ENCODE data around the gene GPA33. TPM values are rescaled to one million over a fixed set of nuclear protein-coding genes. Genes with fewer than 3 reads are reported as not detected.

Gene GPA33
- total and polyA plus RNA-seq, 12 donors: 0.15 to 5.8 (median 1.1) TPM; not detected in 1

GRCh38 chr1:167088746-167089417, 1.3 kb downstream of the GPA33 start:
- ATAC-seq (no peak), DNase-seq (no peak)
- Histone ChIP-seq H3K27ac (no peak overlapping the region), H3K36me3 (no peaks in the 10 kb centered on the region), H3K4me1 (peaks cover 0 to 46% (median 8%) of the 10 kb centered on the region in 9 donors), H3K27me3 (no peaks in the 10 kb centered on the region), H3K9me3 (no peaks in the 10 kb centered on the region), H3K4me3 (no peak overlapping the region)
- TF ChIP-seq CTCF (IDR thresholded peaks at IDR 0.05): no peak
- 70 to 71% methylated on average over 6 of the region's 6 CpGs for WGBS, 2 donors
- intact Hi-C loops (cut with DNase I): loop anchor here in 1 of 10 donors (5.0 kb wide), 1 partner anchor 33 kb away; no protein-coding TSS in a partner anchor

- H3K27me3 ChIP-seq: peaks cover 0 to 3% (median 0%) of the 10 kb centered on the region in 7 donors
- H3K36me3 ChIP-seq: no peaks in the 10 kb centered on the region
- ATAC-seq (no peak), DNase-seq (no peak)
- TF ChIP-seq CTCF (IDR thresholded peaks at IDR 0.05): no peak
- WGBS, 2 donors: 49 to 75% methylated on average over 3 of the region's 3 CpGs
- H3K27ac ChIP-seq: no peak overlapping the region
- H3K4me1 ChIP-seq: peaks cover 0 to 51% (median 14%) of the 10 kb centered on the region in 9 donors
- intact Hi-C loops (cut with DNase I): loop anchor here in 1 of 10 donors (5.0 kb wide), 1 partner anchor 36 kb away; no protein-coding TSS in a partner anchor
- no peak overlapping the region for H3K4me3 ChIP-seq
- no peaks in the 10 kb centered on the region for H3K9me3 ChIP-seq
These were observed 3.4 kb downstream of the GPA33 start for GRCh38 chr1:167086768-167087167.

GRCh38 chr1:167086033-167086432, 4.1 kb downstream of the GPA33 start:
- no peak for TF ChIP-seq CTCF (IDR thresholded peaks at IDR 0.05)
- ATAC-seq (no peak), DNase-seq (no peak)
- Histone ChIP-seq H3K27ac (no peak overlapping the region), H3K4me1 (peaks cover 0 to 46% (median 14%) of the 10 kb centered on the region in 9 donors), H3K36me3 (no peaks in the 10 kb centered on the region), H3K4me3 (no peak overlapping the region), H3K27me3 (peaks cover 0 to 3% (median 0%) of the 10 kb centered on the region in 7 donors), H3K9me3 (no peaks in the 10 kb centered on the region)
- WGBS, 2 donors: 78 to 81% methylated on average over 7 of the region's 7 CpGs
- intact Hi-C loops (cut with DNase I): loop anchor here in 1 of 10 donors (5.0 kb wide), 1 partner anchor 36 kb away; no protein-coding TSS in a partner anchor

- peak overlapping the region in 2 of 10 donors; percentile 65 to 70 for H3K27ac ChIP-seq
- peaks cover 0 to 46% (median 14%) of the 10 kb centered on the region in 9 donors for H3K4me1 ChIP-seq
- peaks cover 0 to 4% (median 0%) of the 10 kb centered on the region in 7 donors for H3K27me3 ChIP-seq
- intact Hi-C loops (cut with DNase I): loop anchor here in 3 of 10 donors (5.0 kb wide), 3 partner anchors 33 to 358 kb away; no protein-coding TSS in a partner anchor
- no peaks in the 10 kb centered on the region for H3K9me3 ChIP-seq
- DNase-seq (no peak), ATAC-seq (no peak)
- no peak overlapping the region for H3K4me3 ChIP-seq
- no peaks in the 10 kb centered on the region for H3K36me3 ChIP-seq
- no peak for TF ChIP-seq CTCF (IDR thresholded peaks at IDR 0.05)
These were observed 5.4 kb downstream of the GPA33 start for GRCh38 chr1:167084757-167085156.

All from heart right ventricle (tissue), 16 donors.